ENCODE measurements around the gene SHMT2. TPM values are rescaled to one million over a fixed set of nuclear protein-coding genes. Genes with fewer than 3 reads are reported as not detected.
A peak's percentile ranks its signal among the peaks of the same experiment; 100 is the strongest.

SHMT2 gene
- total and polyA plus RNA-seq, 9 of the 15 experiments (the other 6 are each of a cell fraction or from before 2014, with no cell fraction given) = 46.1 to 319 (median 115) TPM

DNA sequence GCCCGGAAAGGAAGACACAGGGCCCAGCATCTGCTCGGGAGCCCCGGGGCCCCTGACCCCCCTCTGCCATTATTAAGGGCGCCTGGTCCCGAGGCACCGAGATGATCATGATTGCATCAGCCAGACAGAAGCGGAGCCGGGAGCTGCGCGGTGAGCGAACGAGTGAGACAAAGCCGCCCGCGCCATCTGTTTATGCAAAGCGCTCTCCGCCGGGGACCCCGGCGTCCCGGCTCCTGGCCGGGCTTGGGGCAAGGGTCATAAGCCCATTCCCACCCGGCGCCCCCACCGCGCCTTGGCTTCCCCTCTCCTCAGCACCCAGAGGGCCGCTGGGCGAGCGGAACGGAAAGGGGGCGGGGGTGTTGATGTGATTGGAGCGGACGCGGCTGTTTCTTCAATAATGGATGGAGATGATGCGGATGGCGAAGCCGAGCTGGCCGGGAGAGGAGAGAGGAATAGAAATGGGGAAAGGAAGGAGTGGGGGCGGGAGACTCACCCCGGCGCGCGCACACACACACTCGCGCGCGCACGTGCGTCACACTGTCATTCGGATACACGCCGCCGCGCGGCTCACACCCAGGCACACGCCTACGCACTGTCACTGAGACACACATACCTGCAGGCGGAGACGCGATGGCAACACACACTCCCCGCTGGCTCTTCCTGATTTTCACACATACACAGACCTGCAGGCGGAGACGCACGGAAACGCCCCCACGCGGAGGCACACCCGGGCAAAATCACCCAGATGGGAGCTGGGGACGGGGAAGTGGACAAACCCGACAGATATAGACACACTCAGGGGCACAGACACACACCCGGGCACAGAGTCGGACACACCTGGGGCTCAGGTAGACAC lies 10.8 kb downstream of the SHMT2 start (continued):
- TF ChIP-seq, protein P1, sequence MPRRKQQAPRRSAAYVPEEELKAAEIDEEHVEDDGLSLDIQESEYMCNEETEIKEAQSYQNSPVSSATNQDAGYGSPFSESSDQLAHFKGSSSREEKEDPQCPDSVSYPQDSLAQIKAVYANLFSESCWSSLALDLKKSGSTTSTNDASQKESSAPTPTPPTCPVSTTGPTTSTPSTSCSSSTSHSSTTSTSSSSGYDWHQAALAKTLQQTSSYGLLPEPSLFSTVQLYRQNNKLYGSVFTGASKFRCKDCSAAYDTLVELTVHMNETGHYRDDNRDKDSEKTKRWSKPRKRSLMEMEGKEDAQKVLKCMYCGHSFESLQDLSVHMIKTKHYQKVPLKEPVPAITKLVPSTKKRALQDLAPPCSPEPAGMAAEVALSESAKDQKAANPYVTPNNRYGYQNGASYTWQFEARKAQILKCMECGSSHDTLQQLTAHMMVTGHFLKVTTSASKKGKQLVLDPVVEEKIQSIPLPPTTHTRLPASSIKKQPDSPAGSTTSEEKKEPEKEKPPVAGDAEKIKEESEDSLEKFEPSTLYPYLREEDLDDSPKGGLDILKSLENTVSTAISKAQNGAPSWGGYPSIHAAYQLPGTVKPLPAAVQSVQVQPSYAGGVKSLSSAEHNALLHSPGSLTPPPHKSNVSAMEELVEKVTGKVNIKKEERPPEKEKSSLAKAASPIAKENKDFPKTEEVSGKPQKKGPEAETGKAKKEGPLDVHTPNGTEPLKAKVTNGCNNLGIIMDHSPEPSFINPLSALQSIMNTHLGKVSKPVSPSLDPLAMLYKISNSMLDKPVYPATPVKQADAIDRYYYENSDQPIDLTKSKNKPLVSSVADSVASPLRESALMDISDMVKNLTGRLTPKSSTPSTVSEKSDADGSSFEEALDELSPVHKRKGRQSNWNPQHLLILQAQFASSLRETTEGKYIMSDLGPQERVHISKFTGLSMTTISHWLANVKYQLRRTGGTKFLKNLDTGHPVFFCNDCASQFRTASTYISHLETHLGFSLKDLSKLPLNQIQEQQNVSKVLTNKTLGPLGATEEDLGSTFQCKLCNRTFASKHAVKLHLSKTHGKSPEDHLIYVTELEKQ (CRISPR knock-in tag; IDR thresholded peaks at IDR 0.05) = no peak
- TF ChIP-seq GABPA (tag; conservative IDR thresholded peaks at IDR 0.05; ENCODE audit: low read depth) = no peak
- TF ChIP-seq U2AF1 (optimal IDR thresholded peaks at IDR 0.05; ENCODE audit: low read depth, low read length) = no peak
- TF ChIP-seq, protein P2, sequence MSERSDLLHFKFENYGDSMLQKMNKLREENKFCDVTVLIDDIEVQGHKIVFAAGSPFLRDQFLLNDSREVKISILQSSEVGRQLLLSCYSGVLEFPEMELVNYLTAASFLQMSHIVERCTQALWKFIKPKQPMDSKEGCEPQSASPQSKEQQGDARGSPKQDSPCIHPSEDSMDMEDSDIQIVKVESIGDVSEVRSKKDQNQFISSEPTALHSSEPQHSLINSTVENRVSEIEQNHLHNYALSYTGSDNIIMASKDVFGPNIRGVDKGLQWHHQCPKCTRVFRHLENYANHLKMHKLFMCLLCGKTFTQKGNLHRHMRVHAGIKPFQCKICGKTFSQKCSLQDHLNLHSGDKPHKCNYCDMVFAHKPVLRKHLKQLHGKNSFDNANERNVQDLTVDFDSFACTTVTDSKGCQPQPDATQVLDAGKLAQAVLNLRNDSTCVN (CRISPR knock-in tag; IDR thresholded peaks at IDR 0.05) = no peak
- peak; percentile 86 for TF ChIP-seq L3MBTL2 (IDR thresholded peaks at IDR 0.05)
- no peak; the same call in 1 of the 2 replicates for TF ChIP-seq NFRKB (IDR thresholded peaks at IDR 0.05; ENCODE audit: low read depth)
- TF ChIP-seq RBM17 (IDR thresholded peaks at IDR 0.05; ENCODE audit: borderline replicate concordance, low read depth, low read length) = no peak
- TF ChIP-seq ZNF79 (CRISPR knock-in tag; IDR thresholded peaks at IDR 0.05; ENCODE audit: low read depth) = no peak
- no peak for TF ChIP-seq HDAC8 (tag; IDR thresholded peaks at IDR 0.05)
- no peak for TF ChIP-seq ZFP36 (IDR thresholded peaks at IDR 0.05; ENCODE audit: low read depth, low read length, partially characterized antibody)
- TF ChIP-seq, protein P3, sequence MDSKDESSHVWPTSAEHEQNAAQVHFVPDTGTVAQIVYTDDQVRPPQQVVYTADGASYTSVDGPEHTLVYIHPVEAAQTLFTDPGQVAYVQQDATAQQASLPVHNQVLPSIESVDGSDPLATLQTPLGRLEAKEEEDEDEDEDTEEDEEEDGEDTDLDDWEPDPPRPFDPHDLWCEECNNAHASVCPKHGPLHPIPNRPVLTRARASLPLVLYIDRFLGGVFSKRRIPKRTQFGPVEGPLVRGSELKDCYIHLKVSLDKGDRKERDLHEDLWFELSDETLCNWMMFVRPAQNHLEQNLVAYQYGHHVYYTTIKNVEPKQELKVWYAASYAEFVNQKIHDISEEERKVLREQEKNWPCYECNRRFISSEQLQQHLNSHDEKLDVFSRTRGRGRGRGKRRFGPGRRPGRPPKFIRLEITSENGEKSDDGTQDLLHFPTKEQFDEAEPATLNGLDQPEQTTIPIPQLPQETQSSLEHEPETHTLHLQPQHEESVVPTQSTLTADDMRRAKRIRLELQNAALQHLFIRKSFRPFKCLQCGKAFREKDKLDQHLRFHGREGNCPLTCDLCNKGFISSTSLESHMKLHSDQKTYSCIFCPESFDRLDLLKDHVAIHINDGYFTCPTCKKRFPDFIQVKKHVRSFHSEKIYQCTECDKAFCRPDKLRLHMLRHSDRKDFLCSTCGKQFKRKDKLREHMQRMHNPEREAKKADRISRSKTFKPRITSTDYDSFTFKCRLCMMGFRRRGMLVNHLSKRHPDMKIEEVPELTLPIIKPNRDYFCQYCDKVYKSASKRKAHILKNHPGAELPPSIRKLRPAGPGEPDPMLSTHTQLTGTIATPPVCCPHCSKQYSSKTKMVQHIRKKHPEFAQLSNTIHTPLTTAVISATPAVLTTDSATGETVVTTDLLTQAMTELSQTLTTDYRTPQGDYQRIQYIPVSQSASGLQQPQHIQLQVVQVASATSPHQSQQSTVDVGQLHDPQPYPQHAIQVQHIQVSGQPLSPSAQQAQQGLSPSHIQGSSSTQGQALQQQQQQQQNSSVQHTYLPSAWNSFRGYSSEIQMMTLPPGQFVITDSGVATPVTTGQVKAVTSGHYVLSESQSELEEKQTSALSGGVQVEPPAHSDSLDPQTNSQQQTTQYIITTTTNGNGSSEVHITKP (IDR thresholded peaks at IDR 0.05; ENCODE audit: partially characterized antibody) = no peak
- TF ChIP-seq ZNF778 (CRISPR knock-in tag; IDR thresholded peaks at IDR 0.05) = no peak
- TF ChIP-seq ARID1B (IDR thresholded peaks at IDR 0.05) = 0 out of 2 replicates have a peak, but pooled peaks have one; percentile 29
- TF ChIP-seq CXXC5 (CRISPR knock-in tag; IDR thresholded peaks at IDR 0.05) = peak; percentile 87
- no peak for TF ChIP-seq GTF2F1 (IDR thresholded peaks at IDR 0.05; ENCODE audit: low read depth, low read length)
- no peak for TF ChIP-seq ZSCAN29 (IDR thresholded peaks at IDR 0.05)
- peak; percentile 52; the same call in 1 of the 2 replicates for TF ChIP-seq SMAD4 (CRISPR knock-in tag; conservative IDR thresholded peaks at IDR 0.05)
- peak; percentile 91 for TF ChIP-seq ZSCAN32 (CRISPR knock-in tag; IDR thresholded peaks at IDR 0.05)

All from K562 (cell line).